Spleen (tissue), 11 donors: ENCODE results near the gene ABLIM2. TPM values are rescaled to one million over a fixed set of nuclear protein-coding genes. Genes with fewer than 3 reads are reported as not detected.

Source experiments
- DNase-seq: peaks from one replicate; pipeline ENCODE4 v3.0.0-alpha.2; 2020
- H3K27ac ChIP-seq, 8 donors: fragments of 200-600 bp; sonication (generic) in 7 of 8; 1 replicate in 4 of 8; 2 replicates in 4 of 8; pipeline versions ENCODE4 v1.5.0 to v1.8.0; 2016 to 2021; ENCODE audit warnings: inconsistent platforms in 4 of 8, mild to moderate bottlenecking in 4 of 8, moderate library complexity in 1 of 8
- H3K27me3 ChIP-seq, 7 donors: fragments of 200-600 bp; sonication (generic) in 6 of 7; replicated peaks in 1 of 7; 1 replicate in 4 of 7; 2 replicates in 3 of 7; pipeline versions ENCODE4 v1.5.0 to v1.8.0; 2016 to 2021; ENCODE audit warnings: inconsistent platforms in 3 of 7, mild to moderate bottlenecking in 1 of 7
- H3K36me3 ChIP-seq, 6 donors: fragments of 200-600 bp; sonication (generic) in 5 of 6; 1 replicate in 4 of 6; 2 replicates in 2 of 6; pipeline versions ENCODE4 v1.5.0 to v1.8.0; 2016 to 2021; ENCODE audit warnings: inconsistent platforms in 2 of 6
- H3K4me1 ChIP-seq, 6 donors: fragments of 200-600 bp; sonication (generic) in 5 of 6; 1 replicate in 3 of 6; 2 replicates in 3 of 6; pipeline versions ENCODE4 v1.5.0 to v1.8.0; 2016 to 2021; ENCODE audit warnings: inconsistent platforms in 3 of 6
- H3K4me3 ChIP-seq, 8 donors: fragments of 200-600 bp; sonication (generic) in 7 of 8; 1 replicate in 4 of 8; 2 replicates in 4 of 8; pipeline versions ENCODE4 v1.5.0 to v1.8.0; 2016 to 2021; ENCODE audit warnings: inconsistent platforms in 4 of 8, mild to moderate bottlenecking in 4 of 8, moderate library complexity in 2 of 8
- H3K9me3 ChIP-seq, 8 donors: fragments of 200-600 bp; sonication (generic) in 7 of 8; 1 replicate in 4 of 8; 2 replicates in 4 of 8; pipeline versions ENCODE4 v1.5.0 to v1.8.0; 2016 to 2021; ENCODE audit warnings: inconsistent platforms in 4 of 8
- POLR2A ChIP-seq, 3 donors: fragments of 450-650 bp; IDR thresholded peaks; one replicate each; pipeline ENCODE4 v1.5.1; 2017; ENCODE audit warnings: antibody characterized with exemption in 3 of 3, mild to moderate bottlenecking in 1 of 3
- POLR2AphosphoS5 ChIP-seq, 3 donors: sonication (generic); formaldehyde crosslinking; IDR thresholded peaks; one replicate each; pipeline ENCODE4 v1.5.1; 2017; ENCODE audit warnings: antibody characterized with exemption in 3 of 3
- WGBS, 5 donors: extraction: QIAGEN DNeasy Blood & Tissue Kit in 3 of 5; methylation state at CpG; one replicate each; pipeline versions ENCODE4 v1.1.5 to v1.1.7; 2013 to 2018; 5-methylcytosine and 5-hydroxymethylcytosine counted together
- intact Hi-C: fragments of 100-400 bp; cut with DNase I; formaldehyde crosslinking; loops from one replicate; pipeline ENCODE4 v1.15.0; 2023; ENCODE audit warnings: low total_unique reads
- polyA plus RNA-seq, 3 donors: library from polyadenylated mRNA; stranded (reverse); fragments of 200-250 nt; gene quantifications; one replicate each; pipeline ENCODE4 v1.2.1, GENCODE V29; 2013
- total RNA-seq, 7 donors: library from RNA; depleted of rRNA in 3 of 7; stranded (reverse); fragments of >200 nt in 3 of 7; fragmentation: NEBNext Ultra II Directional in 4 of 7; extraction: Animal tissue kit (Norgen Biotek cat#: 25700) in 4 of 7; gene quantifications; one replicate each; pipeline versions ENCODE4 v1.1.0 to v1.2.1, GENCODE V29; 2016 to 2021
- TF ChIP-seq, protein P1 (sequence below), 11 experiments: fragments of 200-600 bp in 7 of 11; fragments of 450-650 bp in 4 of 11; sonication (generic) in 4 of 11; IDR thresholded peaks in 8 of 11; conservative IDR thresholded peaks in 3 of 11; 1 replicate in 7 of 11; 2 replicates in 4 of 11; pipeline versions ENCODE4 v1.4.0 to v1.8.0; 2016 to 2021; ENCODE audit warnings: antibody characterized with exemption in 11 of 11, inconsistent platforms in 4 of 11, mild to moderate bottlenecking in 1 of 11
- donor health status: healthy with polysubstance abuse.
- donor health status: DM: no; HTN: no; CAD: no; lungs with moderate emphysema.
- donor health status: DM: no; HTN: no; CAD: no.
- donor health status: Bipolar disorder and iron deficiency.
- donor health status: healthy.
- donor health status: DM: no; HTN: no; CAD: no.
- donor health status: DM: yes; HTN: yes; CAD: no.

Gene ABLIM2
- total and polyA plus RNA-seq, 10 donors: 11.8 to 127 (median 62.8) TPM

GRCh38 chr4:8097721-8098345 is 60.8 kb downstream of the ABLIM2 start:
- Histone ChIP-seq H3K27ac (peak overlapping the region in 3 of 8 donors; percentile 65 to 83 (median 74)), H3K4me1 (peaks cover 10 to 57% (median 32%) of the 10 kb centered on the region in 6 donors), H3K27me3 (no peaks in the 10 kb centered on the region), H3K36me3 (peaks cover 0 to 48% (median 8%) of the 10 kb centered on the region in 6 donors), H3K9me3 (peaks cover 7 to 30% (median 18%) of the 10 kb centered on the region in 8 donors), H3K4me3 (no peak overlapping the region)
- WGBS, 5 donors: 74 to 97% (median 84%) methylated on average over 6 to 8 of the region's 8 CpGs
- TF ChIP-seq POLR2A (IDR thresholded peaks at IDR 0.05) (no peak), POLR2AphosphoS5 (IDR thresholded peaks at IDR 0.05) (no peak)
- TF ChIP-seq, protein P1, sequence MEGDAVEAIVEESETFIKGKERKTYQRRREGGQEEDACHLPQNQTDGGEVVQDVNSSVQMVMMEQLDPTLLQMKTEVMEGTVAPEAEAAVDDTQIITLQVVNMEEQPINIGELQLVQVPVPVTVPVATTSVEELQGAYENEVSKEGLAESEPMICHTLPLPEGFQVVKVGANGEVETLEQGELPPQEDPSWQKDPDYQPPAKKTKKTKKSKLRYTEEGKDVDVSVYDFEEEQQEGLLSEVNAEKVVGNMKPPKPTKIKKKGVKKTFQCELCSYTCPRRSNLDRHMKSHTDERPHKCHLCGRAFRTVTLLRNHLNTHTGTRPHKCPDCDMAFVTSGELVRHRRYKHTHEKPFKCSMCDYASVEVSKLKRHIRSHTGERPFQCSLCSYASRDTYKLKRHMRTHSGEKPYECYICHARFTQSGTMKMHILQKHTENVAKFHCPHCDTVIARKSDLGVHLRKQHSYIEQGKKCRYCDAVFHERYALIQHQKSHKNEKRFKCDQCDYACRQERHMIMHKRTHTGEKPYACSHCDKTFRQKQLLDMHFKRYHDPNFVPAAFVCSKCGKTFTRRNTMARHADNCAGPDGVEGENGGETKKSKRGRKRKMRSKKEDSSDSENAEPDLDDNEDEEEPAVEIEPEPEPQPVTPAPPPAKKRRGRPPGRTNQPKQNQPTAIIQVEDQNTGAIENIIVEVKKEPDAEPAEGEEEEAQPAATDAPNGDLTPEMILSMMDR (IDR thresholded peaks at IDR 0.05 in 8 of 11, conservative IDR thresholded peaks at IDR 0.05 in 3 of 11): no peak
- no peak for DNase-seq
- intact Hi-C loops: no loop called here

DNA sequence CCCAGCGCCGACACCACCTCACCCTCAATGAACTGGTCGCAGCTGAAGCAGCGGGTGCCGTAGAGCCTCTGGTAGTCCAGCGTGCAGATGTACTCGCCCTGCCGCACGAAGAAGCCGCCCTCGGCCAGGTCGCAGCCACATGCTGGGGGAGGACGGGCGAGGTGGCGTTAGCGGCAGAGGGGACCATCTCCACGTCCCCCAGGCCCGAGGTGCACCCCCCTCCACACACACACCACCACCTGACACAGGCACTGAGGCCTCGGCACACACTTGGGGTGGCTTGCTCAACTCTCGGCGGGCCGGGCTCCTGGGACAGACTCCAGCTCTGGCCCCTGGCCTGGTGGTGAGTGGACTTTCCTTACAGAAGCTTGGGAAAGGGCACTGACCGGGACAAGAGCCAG is 61.5 kb downstream of the ABLIM2 start:
- intact Hi-C loops: no loop called here
- no peak overlapping the region for H3K4me3 ChIP-seq
- WGBS, 5 donors: 88 to 95% (median 93%) methylated on average over 14 to 23 of the region's 23 CpGs
- peaks cover 10 to 56% (median 31%) of the 10 kb centered on the region in 6 donors for H3K4me1 ChIP-seq
- H3K36me3 ChIP-seq: peaks cover 0 to 45% (median 8%) of the 10 kb centered on the region in 6 donors
- H3K9me3 ChIP-seq: peaks cover 7 to 32% (median 20%) of the 10 kb centered on the region in 8 donors
- TF ChIP-seq POLR2AphosphoS5 (IDR thresholded peaks at IDR 0.05): no peak
- TF ChIP-seq, protein P1 (IDR thresholded peaks at IDR 0.05 in 8 of 11, conservative IDR thresholded peaks at IDR 0.05 in 3 of 11): no peak
- TF ChIP-seq POLR2A (IDR thresholded peaks at IDR 0.05): no peak
- DNase-seq: no peak
- H3K27ac ChIP-seq: peak overlapping the region in 3 of 8 donors; percentile 65 to 83 (median 74)
- H3K27me3 ChIP-seq: no peaks in the 10 kb centered on the region

GRCh38 chr4:8096690-8097061 is 61.9 kb downstream of the ABLIM2 start:
- intact Hi-C loops: no loop called here
- TF ChIP-seq, protein P1 (IDR thresholded peaks at IDR 0.05 in 8 of 11, conservative IDR thresholded peaks at IDR 0.05 in 3 of 11): no peak
- TF ChIP-seq POLR2A (IDR thresholded peaks at IDR 0.05): no peak
- no peak for TF ChIP-seq POLR2AphosphoS5 (IDR thresholded peaks at IDR 0.05)
- Histone ChIP-seq H3K36me3 (peaks cover 0 to 45% (median 8%) of the 10 kb centered on the region in 6 donors), H3K4me3 (no peak overlapping the region), H3K4me1 (peaks cover 9 to 52% (median 29%) of the 10 kb centered on the region in 6 donors), H3K27me3 (no peaks in the 10 kb centered on the region), H3K9me3 (peaks cover 7 to 32% (median 20%) of the 10 kb centered on the region in 8 donors), H3K27ac (peak overlapping the region in 1 of 8 donors; percentile 83)
- DNase-seq: no peak
- 60 to 76% (median 65%) methylated on average over 11 to 12 of the region's 12 CpGs for WGBS, 5 donors

DNA sequence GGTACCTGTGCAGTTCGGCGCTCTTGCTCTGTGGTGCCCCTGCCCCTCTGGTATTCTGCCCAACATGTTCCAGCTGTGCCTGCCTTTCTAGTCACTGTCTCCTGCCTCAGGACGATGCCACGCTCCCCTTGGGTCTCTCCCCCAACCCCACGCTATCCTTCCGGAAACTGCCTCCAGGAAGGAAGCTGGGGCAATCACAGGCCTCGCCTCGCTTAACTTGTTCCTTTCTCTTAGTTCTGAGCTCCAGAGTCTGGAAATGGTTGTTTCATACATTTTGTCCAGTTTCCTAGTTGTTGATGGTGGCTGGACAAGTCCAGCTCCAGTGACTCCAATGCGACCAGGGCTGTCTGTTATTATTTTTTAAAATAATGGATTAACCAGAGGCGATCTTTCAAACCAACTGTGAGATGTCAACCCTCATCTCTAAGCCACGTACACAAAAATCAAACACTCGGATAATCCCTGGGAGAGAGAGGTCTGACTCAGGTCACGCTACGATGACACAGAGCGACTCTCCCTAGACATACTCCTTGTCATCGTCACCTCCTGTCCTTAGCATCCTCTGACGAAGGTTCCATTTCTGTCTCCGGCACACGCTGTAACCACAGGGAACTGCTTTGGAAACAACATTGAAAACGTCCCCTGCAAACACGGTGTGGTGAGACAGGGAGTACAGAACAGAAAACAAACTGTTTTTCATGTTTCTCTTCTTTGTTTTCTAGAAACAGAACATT is 62.5 kb downstream of the ABLIM2 start:
- Histone ChIP-seq H3K27me3 (no peaks in the 10 kb centered on the region), H3K9me3 (peaks cover 7 to 32% (median 20%) of the 10 kb centered on the region in 8 donors), H3K27ac (peak overlapping the region in 1 of 8 donors; percentile 14), H3K4me1 (peaks cover 4 to 46% (median 26%) of the 10 kb centered on the region in 6 donors), H3K4me3 (no peak overlapping the region), H3K36me3 (peaks cover 0 to 45% (median 8%) of the 10 kb centered on the region in 6 donors)
- intact Hi-C loops: no loop called here
- 72 to 80% (median 74%) methylated on average over 21 of the region's 21 CpGs for WGBS, 5 donors
- TF ChIP-seq POLR2A (IDR thresholded peaks at IDR 0.05) (no peak), POLR2AphosphoS5 (IDR thresholded peaks at IDR 0.05) (no peak)
- TF ChIP-seq, protein P1 (IDR thresholded peaks at IDR 0.05 in 8 of 11, conservative IDR thresholded peaks at IDR 0.05 in 3 of 11): no peak
- no peak for DNase-seq
